ENCODE results near the gene SYCP2. TPM values are rescaled to one million over a fixed set of nuclear protein-coding genes. Genes with fewer than 3 reads are reported as not detected.
"Not testable (repeated sequence)": the region's sequence is repeated elsewhere in the genome, so short reads cannot be mapped to it uniquely, and the experiment has no call there.

SYCP2 gene
- polyA plus RNA-seq, 1 of the 3 experiments (the other 2 are of a cell fraction): 0.76 TPM

DNA sequence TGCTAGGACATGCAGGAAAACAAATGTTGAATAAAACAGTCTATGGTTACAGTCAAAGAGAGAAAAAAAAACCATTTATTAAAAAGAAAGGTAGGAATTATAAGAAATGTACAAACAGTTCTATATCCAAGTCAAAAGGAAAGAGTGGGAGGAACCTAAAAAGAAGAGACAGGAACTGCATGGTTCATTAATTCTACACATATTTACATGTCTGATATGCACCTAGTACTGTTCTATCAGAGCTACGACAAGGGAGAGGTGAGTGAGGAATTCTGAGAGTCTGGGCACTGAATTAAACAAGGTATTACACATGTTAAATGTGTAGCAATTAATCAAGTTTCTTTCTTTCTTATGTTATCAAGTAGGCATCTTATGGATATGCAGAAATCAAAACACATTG, 41.9 kb downstream of the SYCP2 start:
- whole genome bisulfite sequencing (ENCODE audit: low lambda C conversion rate): 79% methylated on average over 1 of the region's 1 CpG

GRCh38 chr20:59890035-59890434, 43.4 kb downstream of the SYCP2 start:
- H3K27ac ChIP-seq (ENCODE audit: low read depth in 2 of 2, low read length in 1 of 2); CTCF ChIA-PET; POLR2A ChIA-PET; H3K36me3 ChIP-seq (replicated peaks in 1 of 2; ENCODE audit: control insufficient read depth in 1 of 2, insufficient read depth in 2 of 2, low read length in 1 of 2); H2AFZ ChIP-seq (ENCODE audit: low read depth); H3K9me3 ChIP-seq; H3K4me2 ChIP-seq; DNase-seq; H3F3A ChIP-seq (replicated peaks; ENCODE audit: insufficient read depth); H4K20me1 ChIP-seq (ENCODE audit: insufficient read depth); H3K4me3 ChIP-seq (ENCODE audit: low read depth in 2 of 2, low read length in 1 of 2); H3K79me2 ChIP-seq (ENCODE audit: insufficient read depth); H3K9ac ChIP-seq; H3K9me2 ChIP-seq; H3K27me3 ChIP-seq (ENCODE audit: insufficient read depth); H3K4me1 ChIP-seq (ENCODE audit: control insufficient read depth in 1 of 2, insufficient read depth in 2 of 2, low read depth in 1 of 2, low read length in 1 of 2): not testable (repeated sequence)
- 48% methylated on average over 2 of the region's 2 CpGs for WGBS (ENCODE audit: low lambda C conversion rate)

More for the DNA sequence above, 41.9 kb downstream of the SYCP2 start:
- no peak for DNase-seq
- Histone ChIP-seq H2AFZ (ENCODE audit: low read depth) (no peak overlapping the region), H3K27me3 (ENCODE audit: insufficient read depth) (no peaks in the 10 kb centered on the region), H3K9ac (no peak overlapping the region), H3K36me3 (replicated peaks in 1 of 2; ENCODE audit: control insufficient read depth in 1 of 2, insufficient read depth in 2 of 2, low read length in 1 of 2) (peaks cover 2 to 8% of the 10 kb centered on the region in 2 experiments), H3K9me2 (no peaks in the 10 kb centered on the region), H3K9me3 (no peaks in the 10 kb centered on the region), H3K27ac (ENCODE audit: low read depth in 2 of 2, low read length in 1 of 2) (no peak overlapping the region), H3K79me2 (ENCODE audit: insufficient read depth) (no peaks in the 10 kb centered on the region), H3K4me1 (ENCODE audit: control insufficient read depth in 1 of 2, insufficient read depth in 2 of 2, low read depth in 1 of 2, low read length in 1 of 2) (no peaks in the 10 kb centered on the region), H3F3A (replicated peaks; ENCODE audit: insufficient read depth) (peaks cover 3% of the 10 kb centered on the region), H4K20me1 (ENCODE audit: insufficient read depth) (no peaks in the 10 kb centered on the region), H3K4me3 (ENCODE audit: low read depth in 2 of 2, low read length in 1 of 2) (no peak overlapping the region), H3K4me2 (no peak overlapping the region)
- TF ChIP-seq, protein P1, sequence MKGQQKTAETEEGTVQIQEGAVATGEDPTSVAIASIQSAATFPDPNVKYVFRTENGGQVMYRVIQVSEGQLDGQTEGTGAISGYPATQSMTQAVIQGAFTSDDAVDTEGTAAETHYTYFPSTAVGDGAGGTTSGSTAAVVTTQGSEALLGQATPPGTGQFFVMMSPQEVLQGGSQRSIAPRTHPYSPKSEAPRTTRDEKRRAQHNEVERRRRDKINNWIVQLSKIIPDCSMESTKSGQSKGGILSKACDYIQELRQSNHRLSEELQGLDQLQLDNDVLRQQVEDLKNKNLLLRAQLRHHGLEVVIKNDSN (IDR thresholded peaks at IDR 0.05; ENCODE audit: borderline replicate concordance, low read depth): no peak
- TF ChIP-seq EP300 (IDR thresholded peaks at IDR 0.05; ENCODE audit: borderline replicate concordance in 1 of 2, low read depth in 1 of 2, low read length in 1 of 2) (no peak), MAX (IDR thresholded peaks at IDR 0.05; ENCODE audit: low read depth) (no peak), POLR2AphosphoS5 (IDR thresholded peaks at IDR 0.05; ENCODE audit: low read depth, low read length) (no peak), GABPA (IDR thresholded peaks at IDR 0.05; ENCODE audit: low read depth) (no peak), CHD2 (IDR thresholded peaks at IDR 0.05; ENCODE audit: low read length, partially characterized antibody) (no peak)
- POLR2A ChIA-PET: no interaction called here
- CTCF ChIA-PET: interaction anchor here (0.6 to 1.5 kb wide), 3 partner anchors 42 to 320 kb away, joined by 3 to 4 read pairs (median 3); partner anchors contain the start of gene SYCP2

DNA sequence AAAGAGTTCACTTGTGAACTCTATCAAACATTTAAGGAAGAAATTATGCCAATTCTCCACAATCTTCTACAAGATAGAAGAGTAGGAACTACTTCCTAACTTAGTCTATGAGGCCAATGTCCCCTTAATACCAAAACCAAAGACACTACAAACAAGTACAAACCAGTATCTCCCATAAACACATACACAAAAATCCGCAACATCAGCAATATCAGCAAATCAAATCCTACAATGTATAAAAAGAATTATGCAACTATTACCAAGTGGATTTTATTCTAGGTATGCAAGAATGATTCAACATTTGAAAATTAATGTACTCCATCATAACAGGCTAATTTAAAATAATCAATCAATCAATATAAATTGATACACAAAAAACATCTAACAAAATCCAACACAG, 45.4 kb downstream of the SYCP2 start:
- POLR2A ChIA-PET: no interaction called here
- no peak overlapping the region for H3K4me2 ChIP-seq
- CTCF ChIA-PET: no interaction called here
- no peaks in the 10 kb centered on the region for H4K20me1 ChIP-seq (ENCODE audit: insufficient read depth)
- no peaks in the 10 kb centered on the region for H3K9me3 ChIP-seq
- DNase-seq: no peak
- H3K9ac ChIP-seq: no peak overlapping the region
- H3K79me2 ChIP-seq (ENCODE audit: insufficient read depth): no peaks in the 10 kb centered on the region
- no peak overlapping the region for H3K4me3 ChIP-seq (ENCODE audit: low read depth in 2 of 2, low read length in 1 of 2)
- no peak for TF ChIP-seq CHD2 (IDR thresholded peaks at IDR 0.05; ENCODE audit: low read length, partially characterized antibody)
- TF ChIP-seq FOXM1 (IDR thresholded peaks at IDR 0.05; ENCODE audit: low read depth): no peak
- TF ChIP-seq RFX5 (IDR thresholded peaks at IDR 0.05; ENCODE audit: low read length): no peak
- TF ChIP-seq RAD21 (IDR thresholded peaks at IDR 0.05; ENCODE audit: low read length): no peak
- no peak for TF ChIP-seq SIN3A (IDR thresholded peaks at IDR 0.05; ENCODE audit: borderline replicate concordance, low read depth, low read length)
- TF ChIP-seq GABPA (IDR thresholded peaks at IDR 0.05; ENCODE audit: low read depth): no peak
- TF ChIP-seq POLR2AphosphoS5 (IDR thresholded peaks at IDR 0.05; ENCODE audit: low read depth, low read length): no peak
- TF ChIP-seq, protein P2, sequence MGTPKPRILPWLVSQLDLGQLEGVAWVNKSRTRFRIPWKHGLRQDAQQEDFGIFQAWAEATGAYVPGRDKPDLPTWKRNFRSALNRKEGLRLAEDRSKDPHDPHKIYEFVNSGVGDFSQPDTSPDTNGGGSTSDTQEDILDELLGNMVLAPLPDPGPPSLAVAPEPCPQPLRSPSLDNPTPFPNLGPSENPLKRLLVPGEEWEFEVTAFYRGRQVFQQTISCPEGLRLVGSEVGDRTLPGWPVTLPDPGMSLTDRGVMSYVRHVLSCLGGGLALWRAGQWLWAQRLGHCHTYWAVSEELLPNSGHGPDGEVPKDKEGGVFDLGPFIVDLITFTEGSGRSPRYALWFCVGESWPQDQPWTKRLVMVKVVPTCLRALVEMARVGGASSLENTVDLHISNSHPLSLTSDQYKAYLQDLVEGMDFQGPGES (IDR thresholded peaks at IDR 0.05; ENCODE audit: low read depth, low read length): no peak
- TF ChIP-seq, protein P3, sequence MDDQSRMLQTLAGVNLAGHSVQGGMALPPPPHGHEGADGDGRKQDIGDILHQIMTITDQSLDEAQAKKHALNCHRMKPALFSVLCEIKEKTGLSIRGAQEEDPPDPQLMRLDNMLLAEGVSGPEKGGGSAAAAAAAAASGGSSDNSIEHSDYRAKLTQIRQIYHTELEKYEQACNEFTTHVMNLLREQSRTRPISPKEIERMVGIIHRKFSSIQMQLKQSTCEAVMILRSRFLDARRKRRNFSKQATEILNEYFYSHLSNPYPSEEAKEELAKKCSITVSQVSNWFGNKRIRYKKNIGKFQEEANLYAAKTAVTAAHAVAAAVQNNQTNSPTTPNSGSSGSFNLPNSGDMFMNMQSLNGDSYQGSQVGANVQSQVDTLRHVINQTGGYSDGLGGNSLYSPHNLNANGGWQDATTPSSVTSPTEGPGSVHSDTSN (IDR thresholded peaks at IDR 0.05): no peak
- TF ChIP-seq EZH2phosphoT487 (IDR thresholded peaks at IDR 0.05; ENCODE audit: borderline replicate concordance, low read depth): no peak
- TF ChIP-seq NRF1 (IDR thresholded peaks at IDR 0.05; ENCODE audit: low read depth, low read length): no peak
- TF ChIP-seq TCF12 (IDR thresholded peaks at IDR 0.05): no peak
- TF ChIP-seq MEF2A (IDR thresholded peaks at IDR 0.05; ENCODE audit: borderline replicate concordance, low read depth): no peak
- TF ChIP-seq, protein P1 (IDR thresholded peaks at IDR 0.05; ENCODE audit: borderline replicate concordance, low read depth): no peak
- no peaks in the 10 kb centered on the region for H3K4me1 ChIP-seq (ENCODE audit: control insufficient read depth in 1 of 2, insufficient read depth in 2 of 2, low read depth in 1 of 2, low read length in 1 of 2)
- no peaks in the 10 kb centered on the region for H3K9me2 ChIP-seq
- no peak overlapping the region for H2AFZ ChIP-seq (ENCODE audit: low read depth)
- H3F3A ChIP-seq (replicated peaks; ENCODE audit: insufficient read depth): no peaks in the 10 kb centered on the region
- H3K27me3 ChIP-seq (ENCODE audit: insufficient read depth): no peaks in the 10 kb centered on the region
- H3K27ac ChIP-seq (ENCODE audit: low read depth in 2 of 2, low read length in 1 of 2): no peak overlapping the region
- peaks cover 3 to 4% of the 10 kb centered on the region in 2 experiments for H3K36me3 ChIP-seq (replicated peaks in 1 of 2; ENCODE audit: control insufficient read depth in 1 of 2, insufficient read depth in 2 of 2, low read length in 1 of 2)
- WGBS (ENCODE audit: low lambda C conversion rate): 84% methylated on average over 1 of the region's 1 CpG
